Tibial artery (tissue), 4 donors: ENCODE measurements around the gene PRKCB.

Source experiments
- DNase-seq, 2 donors: peaks; one replicate each; pipeline ENCODE4 v3.0.0-alpha.2; 2019
- H3K27ac ChIP-seq, 2 donors: fragments of 200-600 bp; sonication (generic) in 1 of 2; 1 replicate in 1 of 2; 2 replicates in 1 of 2; pipeline ENCODE4 v1.5.1; 2018 to 2019; ENCODE audit warnings: mild to moderate bottlenecking in 1 of 2
- H3K27me3 ChIP-seq, 2 donors: fragments of 200-600 bp; sonication (generic) in 1 of 2; one replicate each; pipeline versions ENCODE4 v1.5.1 to v1.6.0; 2016 to 2019
- H3K36me3 ChIP-seq, 3 donors: fragments of 200-600 bp; sonication (generic) in 2 of 3; one replicate each; pipeline ENCODE4 v1.5.1; 2016 to 2019; ENCODE audit warnings: mild to moderate bottlenecking in 2 of 3
- H3K4me1 ChIP-seq, 4 donors: fragments of 200-600 bp; sonication (generic) in 2 of 4; 1 replicate in 3 of 4; 2 replicates in 1 of 4; pipeline ENCODE4 v1.5.1; 2016 to 2019
- H3K4me3 ChIP-seq, 2 donors: fragments of 200-600 bp; sonication (generic) in 1 of 2; 1 replicate in 1 of 2; 2 replicates in 1 of 2; pipeline ENCODE4 v1.5.1; 2018 to 2019; ENCODE audit warnings: mild to moderate bottlenecking in 2 of 2
- H3K9me3 ChIP-seq, 3 donors: fragments of 200-600 bp; sonication (generic) in 1 of 3; one replicate each; pipeline ENCODE4 v1.5.1; 2016 to 2019
- intact Hi-C: fragments of 100-400 bp; cut with DNase I; formaldehyde crosslinking; loops from one replicate; pipeline ENCODE4 v1.15.0; 2023; ENCODE audit warnings: low total_unique reads
- TF ChIP-seq, protein P1 (sequence below), 2 experiments: fragments of 200-600 bp in 1 of 2; fragments of 450-650 bp in 1 of 2; IDR thresholded peaks; one replicate each; pipeline ENCODE4 v1.5.1; 2017 to 2019; ENCODE audit warnings: antibody characterized with exemption in 2 of 2, mild to moderate bottlenecking in 1 of 2, moderate library complexity in 1 of 2

PRKCB gene

DNA sequence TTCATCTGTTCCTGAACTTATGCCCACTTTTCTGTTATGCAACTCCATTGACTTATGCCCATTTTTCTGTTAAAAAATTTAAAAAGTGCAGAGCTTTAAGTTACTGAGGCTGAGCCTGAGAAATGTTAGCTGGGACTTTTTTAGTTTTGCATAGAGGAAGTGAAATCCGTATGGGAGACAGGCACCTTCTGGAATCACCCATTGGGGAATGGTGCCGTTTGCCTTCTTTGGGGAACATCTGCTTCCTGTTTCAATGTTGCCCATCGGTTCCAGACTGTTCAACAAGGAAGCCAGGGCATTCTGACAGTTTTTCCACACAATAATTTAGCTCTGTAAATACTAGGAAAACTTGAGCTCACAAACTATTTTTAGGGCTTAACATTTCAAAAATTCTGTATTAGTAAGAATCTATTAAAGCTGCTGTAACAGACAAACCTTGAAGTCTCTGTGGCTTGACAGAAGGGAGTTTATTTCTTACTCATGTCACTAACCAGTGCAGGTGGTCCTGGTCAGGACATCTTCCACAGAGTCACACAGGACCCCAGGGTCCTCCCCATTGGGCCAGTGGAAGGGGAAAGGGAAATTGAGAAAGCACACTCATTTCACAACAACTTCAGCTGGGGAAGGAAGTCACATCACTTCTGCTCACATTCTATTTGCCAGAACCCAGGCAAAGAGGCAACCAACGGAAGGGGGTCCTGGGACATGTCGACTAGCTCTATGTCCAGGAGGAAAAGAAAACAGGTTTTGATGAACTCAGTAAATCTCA, 17.2 kb downstream of the PRKCB start:
- H3K9me3 ChIP-seq = peaks cover 0 to 3% (median 0%) of the 10 kb centered on the region in 3 donors
- no peaks in the 10 kb centered on the region for H3K27me3 ChIP-seq
- DNase-seq = no peak
- no peaks in the 10 kb centered on the region for H3K36me3 ChIP-seq
- H3K4me1 ChIP-seq = no peaks in the 10 kb centered on the region
- H3K4me3 ChIP-seq = no peak overlapping the region
- TF ChIP-seq, protein P1, sequence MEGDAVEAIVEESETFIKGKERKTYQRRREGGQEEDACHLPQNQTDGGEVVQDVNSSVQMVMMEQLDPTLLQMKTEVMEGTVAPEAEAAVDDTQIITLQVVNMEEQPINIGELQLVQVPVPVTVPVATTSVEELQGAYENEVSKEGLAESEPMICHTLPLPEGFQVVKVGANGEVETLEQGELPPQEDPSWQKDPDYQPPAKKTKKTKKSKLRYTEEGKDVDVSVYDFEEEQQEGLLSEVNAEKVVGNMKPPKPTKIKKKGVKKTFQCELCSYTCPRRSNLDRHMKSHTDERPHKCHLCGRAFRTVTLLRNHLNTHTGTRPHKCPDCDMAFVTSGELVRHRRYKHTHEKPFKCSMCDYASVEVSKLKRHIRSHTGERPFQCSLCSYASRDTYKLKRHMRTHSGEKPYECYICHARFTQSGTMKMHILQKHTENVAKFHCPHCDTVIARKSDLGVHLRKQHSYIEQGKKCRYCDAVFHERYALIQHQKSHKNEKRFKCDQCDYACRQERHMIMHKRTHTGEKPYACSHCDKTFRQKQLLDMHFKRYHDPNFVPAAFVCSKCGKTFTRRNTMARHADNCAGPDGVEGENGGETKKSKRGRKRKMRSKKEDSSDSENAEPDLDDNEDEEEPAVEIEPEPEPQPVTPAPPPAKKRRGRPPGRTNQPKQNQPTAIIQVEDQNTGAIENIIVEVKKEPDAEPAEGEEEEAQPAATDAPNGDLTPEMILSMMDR (IDR thresholded peaks at IDR 0.05) = no peak
- no peak overlapping the region for H3K27ac ChIP-seq
- intact Hi-C loops = no loop called here

DNA sequence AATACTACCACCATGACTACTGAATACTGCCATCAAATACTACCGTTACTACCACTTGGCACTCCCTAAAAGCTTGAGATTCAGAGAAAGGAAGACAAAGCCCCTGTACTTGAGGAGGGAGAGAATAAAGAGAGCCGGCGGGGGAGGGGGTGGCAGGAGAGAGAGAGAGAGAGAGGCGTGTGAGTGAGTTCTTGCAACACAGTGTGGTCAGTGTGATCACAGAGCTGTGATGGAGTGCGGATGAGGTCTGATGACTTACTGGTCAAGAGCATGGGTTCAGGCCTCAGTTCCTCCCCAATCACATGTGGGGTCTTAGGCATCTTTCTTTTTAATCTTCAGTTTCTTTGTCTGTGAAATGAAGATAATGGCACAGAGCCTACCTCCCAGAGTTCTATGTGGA, 19.2 kb downstream of the PRKCB start:
- H3K4me1 ChIP-seq = peaks cover 0 to 4% (median 0%) of the 10 kb centered on the region in 4 donors
- H3K4me3 ChIP-seq = no peak overlapping the region
- H3K9me3 ChIP-seq = peaks cover 0 to 3% (median 0%) of the 10 kb centered on the region in 3 donors
- H3K36me3 ChIP-seq = no peaks in the 10 kb centered on the region
- no peak for DNase-seq
- H3K27me3 ChIP-seq = no peaks in the 10 kb centered on the region
- H3K27ac ChIP-seq = no peak overlapping the region
- TF ChIP-seq, protein P1 (IDR thresholded peaks at IDR 0.05) = no peak
- intact Hi-C loops = no loop called here

DNA sequence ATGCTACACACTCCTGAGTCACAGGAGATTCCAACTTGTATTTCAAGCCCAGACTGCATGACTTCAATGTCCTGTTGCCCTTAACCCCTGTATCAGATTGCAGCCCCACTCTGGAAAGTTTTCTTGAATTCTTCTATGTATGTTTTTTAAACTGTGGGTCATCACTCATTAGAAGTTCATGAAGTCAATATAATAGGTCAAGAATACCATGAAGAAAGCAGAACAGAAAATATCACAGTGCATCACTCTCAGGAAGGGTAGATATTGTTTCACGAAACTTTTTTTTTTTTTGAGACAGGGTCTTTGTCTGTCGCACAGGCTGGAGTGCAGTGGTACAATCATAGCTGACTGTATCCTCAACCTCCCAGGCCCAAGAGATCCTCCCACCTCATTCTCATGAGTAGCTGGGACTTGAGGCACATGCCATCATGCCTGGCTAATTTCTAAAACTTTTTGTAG, 20.5 kb downstream of the PRKCB start:
- Histone ChIP-seq H3K27ac (no peak overlapping the region), H3K9me3 (peaks cover 0 to 1% (median 0%) of the 10 kb centered on the region in 3 donors), H3K27me3 (no peaks in the 10 kb centered on the region), H3K4me3 (no peak overlapping the region), H3K4me1 (peaks cover 0 to 4% (median 0%) of the 10 kb centered on the region in 4 donors), H3K36me3 (no peaks in the 10 kb centered on the region)
- TF ChIP-seq, protein P1 (IDR thresholded peaks at IDR 0.05) = no peak
- DNase-seq = no peak
- intact Hi-C loops = no loop called here

DNA sequence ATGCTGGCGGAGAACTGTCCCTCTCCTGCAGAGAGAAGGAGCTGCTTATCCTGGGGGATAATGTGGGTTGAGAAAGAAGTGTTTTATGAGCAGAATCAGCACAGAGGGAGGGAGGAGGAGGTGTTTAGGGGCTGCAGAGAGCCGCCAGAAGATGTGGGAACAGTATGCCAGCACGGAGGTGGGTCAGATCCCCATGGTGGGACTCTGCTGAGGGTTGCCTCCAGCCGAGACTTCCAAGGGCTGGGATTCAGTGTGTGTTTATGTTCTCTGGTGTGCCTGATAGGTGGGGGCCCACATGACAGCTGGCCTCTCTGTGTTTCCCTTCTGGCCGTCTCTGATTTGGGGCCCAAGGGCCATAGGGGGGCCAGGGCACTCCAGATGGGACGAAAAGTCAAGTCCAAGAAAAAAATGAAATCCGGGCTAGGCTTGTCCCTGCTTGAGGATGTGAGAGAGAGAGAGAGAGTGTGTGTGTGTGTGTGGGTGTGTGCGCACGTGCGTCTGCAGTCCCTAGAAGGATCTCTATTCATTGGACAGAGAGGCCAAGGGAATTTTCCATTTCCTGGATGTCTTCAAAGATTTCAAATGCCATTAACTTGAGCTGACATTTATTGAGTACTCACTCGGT, 21.6 kb downstream of the PRKCB start:
- no peak overlapping the region for H3K4me3 ChIP-seq
- no peaks in the 10 kb centered on the region for H3K27me3 ChIP-seq
- intact Hi-C loops = no loop called here
- H3K4me1 ChIP-seq = peaks cover 0 to 4% (median 0%) of the 10 kb centered on the region in 4 donors
- peak overlapping the region in 1 of 2 donors; percentile 22 for H3K27ac ChIP-seq
- no peaks in the 10 kb centered on the region for H3K36me3 ChIP-seq
- TF ChIP-seq, protein P1 (IDR thresholded peaks at IDR 0.05) = no peak
- H3K9me3 ChIP-seq = no peaks in the 10 kb centered on the region
- DNase-seq = no peak

DNA sequence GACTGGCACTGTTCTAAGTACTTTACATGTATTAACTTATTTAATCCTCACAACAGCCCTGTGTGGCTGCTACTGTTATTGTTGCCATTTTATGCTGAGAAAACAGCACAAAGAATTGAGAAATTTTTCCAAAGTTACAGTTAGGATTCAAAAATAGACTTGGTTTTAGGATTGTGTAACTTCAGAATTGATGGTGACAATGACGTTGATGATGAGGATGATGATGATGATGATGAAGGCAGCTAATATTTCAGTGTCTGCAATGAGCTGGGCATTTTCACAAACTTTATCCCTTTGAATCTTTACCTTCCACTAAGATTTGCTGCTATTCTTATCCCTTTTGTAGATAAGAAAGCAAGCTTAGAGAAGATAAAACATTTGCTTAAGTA, 22.1 kb downstream of the PRKCB start:
- TF ChIP-seq, protein P1 (IDR thresholded peaks at IDR 0.05) = no peak
- DNase-seq = no peak
- Histone ChIP-seq H3K27me3 (no peaks in the 10 kb centered on the region), H3K4me3 (no peak overlapping the region), H3K27ac (no peak overlapping the region), H3K9me3 (no peaks in the 10 kb centered on the region), H3K36me3 (no peaks in the 10 kb centered on the region), H3K4me1 (peaks cover 0 to 4% (median 0%) of the 10 kb centered on the region in 4 donors)
- intact Hi-C loops = no loop called here
